Peyer's patch (tissue), 4 donors: ENCODE measurements around the gene RAB8B.

ENCODE experiments used
- CTCF ChIP-seq, 6 experiments: fragments of 450-650 bp in 4 of 6; fragments of 200-600 bp in 2 of 6; sonication (generic) in 1 of 6; IDR thresholded peaks; one replicate each; pipeline ENCODE4 v1.5.1; 2017 to 2019; ENCODE audit warnings: antibody characterized with exemption in 6 of 6, mild to moderate bottlenecking in 3 of 6, moderate library complexity in 1 of 6
- POLR2A ChIP-seq, 2 donors: fragments of 450-650 bp; IDR thresholded peaks; one replicate each; pipeline ENCODE4 v1.5.1; 2017; ENCODE audit warnings: antibody characterized with exemption in 2 of 2, mild to moderate bottlenecking in 2 of 2, moderate library complexity in 2 of 2

GRCh38 chr15:63176302-63176701 is 13.1 kb upstream of the RAB8B start:
- no peak for TF ChIP-seq CTCF (IDR thresholded peaks at IDR 0.05)
- no peak for TF ChIP-seq POLR2A (IDR thresholded peaks at IDR 0.05)
